ENCODE results near the gene KRT4. TPM values are rescaled to one million over a fixed set of nuclear protein-coding genes. Genes with fewer than 3 reads are reported as not detected.

KRT4 gene
- total RNA-seq, 1 donor from 2014 or later, result not detected

DNA sequence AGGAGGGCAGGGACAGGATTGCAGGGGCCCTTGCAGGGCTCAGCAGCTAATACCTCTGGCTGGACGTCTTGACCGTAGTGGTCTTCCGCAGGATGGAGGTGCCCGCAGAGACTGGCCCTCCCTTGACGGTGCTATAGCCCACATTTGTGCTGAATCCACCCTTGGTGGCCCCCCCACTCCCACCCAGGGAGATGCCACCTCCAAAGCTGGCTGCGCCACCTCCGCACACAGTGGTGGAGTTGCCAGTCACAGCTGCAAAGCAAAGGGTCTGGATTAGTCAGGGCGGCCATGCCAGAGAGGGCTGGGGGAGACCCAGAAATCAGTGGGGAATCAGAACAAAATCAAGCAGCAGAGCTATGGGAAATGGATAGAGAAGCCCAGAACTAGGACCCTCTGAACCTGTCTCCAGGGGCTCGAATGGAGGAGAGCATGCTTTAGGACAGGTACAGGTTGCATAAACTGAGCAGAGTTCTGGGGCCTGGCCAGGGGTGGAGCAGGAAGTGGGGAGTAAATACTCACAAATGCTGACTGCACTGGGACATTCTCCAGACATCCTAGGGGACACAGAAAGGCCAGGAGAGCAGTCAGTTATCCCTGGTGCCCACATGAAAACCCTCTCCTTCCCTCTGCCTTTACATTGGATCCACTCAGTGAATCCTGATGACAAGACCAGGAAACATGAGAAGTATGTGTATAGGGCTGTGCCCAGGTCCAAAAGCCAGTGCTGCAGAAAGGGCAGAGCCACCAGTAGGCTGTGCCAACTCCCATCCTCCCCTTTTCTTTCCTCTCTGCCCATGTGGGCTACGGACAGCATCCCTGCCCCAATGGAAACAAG, 8.1 kb upstream of the KRT4 start:
- Histone ChIP-seq H3K9me3 (replicated peaks) (no peaks in the 10 kb centered on the region), H3K27ac (replicated peaks) (no peak overlapping the region), H3K27me3 (ENCODE audit: low read depth) (peaks cover 69% of the 10 kb centered on the region), H3K4me3 (no peak overlapping the region), H3K36me3 (no peaks in the 10 kb centered on the region), H3K4me1 (no peaks in the 10 kb centered on the region)
- TF ChIP-seq, protein P1, sequence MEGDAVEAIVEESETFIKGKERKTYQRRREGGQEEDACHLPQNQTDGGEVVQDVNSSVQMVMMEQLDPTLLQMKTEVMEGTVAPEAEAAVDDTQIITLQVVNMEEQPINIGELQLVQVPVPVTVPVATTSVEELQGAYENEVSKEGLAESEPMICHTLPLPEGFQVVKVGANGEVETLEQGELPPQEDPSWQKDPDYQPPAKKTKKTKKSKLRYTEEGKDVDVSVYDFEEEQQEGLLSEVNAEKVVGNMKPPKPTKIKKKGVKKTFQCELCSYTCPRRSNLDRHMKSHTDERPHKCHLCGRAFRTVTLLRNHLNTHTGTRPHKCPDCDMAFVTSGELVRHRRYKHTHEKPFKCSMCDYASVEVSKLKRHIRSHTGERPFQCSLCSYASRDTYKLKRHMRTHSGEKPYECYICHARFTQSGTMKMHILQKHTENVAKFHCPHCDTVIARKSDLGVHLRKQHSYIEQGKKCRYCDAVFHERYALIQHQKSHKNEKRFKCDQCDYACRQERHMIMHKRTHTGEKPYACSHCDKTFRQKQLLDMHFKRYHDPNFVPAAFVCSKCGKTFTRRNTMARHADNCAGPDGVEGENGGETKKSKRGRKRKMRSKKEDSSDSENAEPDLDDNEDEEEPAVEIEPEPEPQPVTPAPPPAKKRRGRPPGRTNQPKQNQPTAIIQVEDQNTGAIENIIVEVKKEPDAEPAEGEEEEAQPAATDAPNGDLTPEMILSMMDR (IDR thresholded peaks at IDR 0.05; ENCODE audit: borderline replicate concordance), result no peak
- no peak for DNase-seq
- intact Hi-C loops (cut with micrococcal nuclease), result no loop called here

DNA sequence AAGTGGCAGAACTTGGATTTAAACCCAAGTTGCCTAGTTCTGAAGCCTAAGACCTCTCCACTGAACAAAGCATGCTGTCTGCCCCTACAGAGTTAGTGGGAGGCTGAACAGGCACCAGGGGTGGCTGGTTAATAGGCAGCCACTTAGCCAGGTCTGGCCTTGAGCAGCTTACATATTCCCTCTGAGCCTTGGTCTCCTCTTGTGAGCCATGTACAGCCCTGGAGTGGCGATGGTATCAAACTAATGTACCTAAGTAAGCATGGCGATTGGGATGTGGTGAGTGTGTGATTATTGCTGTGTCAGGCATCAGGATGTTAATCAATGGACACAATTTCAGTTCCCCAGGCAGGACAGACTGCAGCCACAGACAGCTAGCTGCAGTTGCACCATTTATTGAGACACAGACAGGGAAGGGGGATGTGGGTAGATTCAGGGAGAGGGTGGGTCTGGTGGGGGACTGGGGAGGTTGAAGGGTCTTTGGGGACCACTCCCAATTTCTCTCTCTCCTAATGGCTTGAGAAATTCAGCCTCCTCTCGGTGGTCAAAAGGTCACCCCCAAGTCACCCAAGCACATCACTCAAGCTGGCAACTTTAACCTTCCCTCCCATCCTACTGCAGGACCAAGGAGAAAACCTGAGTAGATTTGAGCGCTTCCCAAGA, 7.3 kb upstream of the KRT4 start:
- no peak overlapping the region for H3K27ac ChIP-seq (replicated peaks)
- H3K27me3 ChIP-seq (ENCODE audit: low read depth), result peaks cover 74% of the 10 kb centered on the region
- H3K4me1 ChIP-seq, result no peaks in the 10 kb centered on the region
- H3K9me3 ChIP-seq (replicated peaks), result no peaks in the 10 kb centered on the region
- H3K4me3 ChIP-seq, result no peak overlapping the region
- intact Hi-C loops (cut with micrococcal nuclease), result no loop called here
- DNase-seq, result no peak
- TF ChIP-seq, protein P1 (IDR thresholded peaks at IDR 0.05; ENCODE audit: borderline replicate concordance), result no peak
- no peaks in the 10 kb centered on the region for H3K36me3 ChIP-seq

DNA sequence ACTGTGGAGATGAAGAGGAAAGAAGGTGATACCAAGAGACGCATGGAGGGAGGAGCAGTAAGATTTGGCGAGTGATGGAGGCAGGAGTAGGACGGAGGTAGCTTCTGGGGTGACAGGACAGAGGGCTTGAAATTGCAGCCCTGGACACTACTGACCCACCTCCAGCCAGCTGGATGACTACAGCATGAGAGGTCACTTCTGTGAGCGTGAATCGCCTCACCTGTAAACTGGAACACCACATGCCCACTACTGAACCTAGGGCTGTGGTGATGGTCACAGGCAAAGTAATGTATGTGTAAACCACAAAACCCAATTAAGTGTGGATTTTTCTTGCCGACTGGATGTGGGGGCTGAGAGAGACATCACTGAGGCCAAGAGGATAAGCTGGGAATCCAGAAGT, 6.6 kb upstream of the KRT4 start:
- Histone ChIP-seq H3K36me3 (no peaks in the 10 kb centered on the region), H3K27me3 (ENCODE audit: low read depth) (peaks cover 68% of the 10 kb centered on the region), H3K27ac (replicated peaks) (no peak overlapping the region), H3K9me3 (replicated peaks) (no peaks in the 10 kb centered on the region), H3K4me3 (no peak overlapping the region), H3K4me1 (no peaks in the 10 kb centered on the region)
- intact Hi-C loops (cut with micrococcal nuclease), result no loop called here
- no peak for DNase-seq
- TF ChIP-seq, protein P1 (IDR thresholded peaks at IDR 0.05; ENCODE audit: borderline replicate concordance), result no peak

DNA sequence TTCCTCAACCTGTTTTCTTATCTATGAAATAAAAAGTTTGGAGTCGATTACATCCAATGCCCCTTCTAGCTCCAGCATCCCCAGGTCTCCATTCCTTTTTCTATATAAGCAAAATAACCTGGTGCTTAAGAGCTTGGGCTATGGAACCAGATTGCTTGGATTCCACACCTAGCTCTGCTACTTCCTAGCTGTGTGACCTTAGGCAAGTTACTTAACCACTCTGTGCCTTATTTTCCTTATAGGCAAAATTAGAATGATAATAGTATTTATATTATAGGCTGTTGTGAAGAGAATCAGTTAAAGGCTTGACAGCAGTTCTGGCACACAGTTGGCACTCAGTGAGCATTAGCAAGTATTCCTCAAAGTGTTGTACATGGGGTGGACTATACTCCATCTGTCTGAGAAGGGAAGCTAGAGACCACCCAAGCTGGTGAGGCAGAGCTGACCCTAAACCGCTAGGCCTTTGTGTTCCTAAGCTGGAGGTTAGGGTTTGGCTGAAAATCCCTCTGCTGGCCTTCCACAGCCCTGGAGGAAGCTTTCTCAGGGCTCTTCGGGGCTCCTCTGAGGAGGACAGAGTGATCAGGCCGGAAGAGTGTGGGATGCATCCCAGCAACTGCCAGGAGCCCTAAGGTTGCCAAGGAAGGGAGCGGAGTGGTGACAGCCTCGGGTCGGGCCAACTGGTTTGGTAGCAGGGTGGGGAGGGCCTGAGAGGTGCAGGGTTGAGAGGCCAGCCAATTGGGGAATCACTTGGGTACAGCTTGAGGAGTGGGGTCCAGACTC, 6.0 kb upstream of the KRT4 start:
- no peak for DNase-seq
- peaks cover 62% of the 10 kb centered on the region for H3K27me3 ChIP-seq (ENCODE audit: low read depth)
- no peaks in the 10 kb centered on the region for H3K9me3 ChIP-seq (replicated peaks)
- H3K36me3 ChIP-seq, result no peaks in the 10 kb centered on the region
- H3K4me1 ChIP-seq, result no peaks in the 10 kb centered on the region
- H3K27ac ChIP-seq (replicated peaks), result no peak overlapping the region
- intact Hi-C loops (cut with micrococcal nuclease), result no loop called here
- TF ChIP-seq, protein P1 (IDR thresholded peaks at IDR 0.05; ENCODE audit: borderline replicate concordance), result no peak
- no peak overlapping the region for H3K4me3 ChIP-seq

DNA sequence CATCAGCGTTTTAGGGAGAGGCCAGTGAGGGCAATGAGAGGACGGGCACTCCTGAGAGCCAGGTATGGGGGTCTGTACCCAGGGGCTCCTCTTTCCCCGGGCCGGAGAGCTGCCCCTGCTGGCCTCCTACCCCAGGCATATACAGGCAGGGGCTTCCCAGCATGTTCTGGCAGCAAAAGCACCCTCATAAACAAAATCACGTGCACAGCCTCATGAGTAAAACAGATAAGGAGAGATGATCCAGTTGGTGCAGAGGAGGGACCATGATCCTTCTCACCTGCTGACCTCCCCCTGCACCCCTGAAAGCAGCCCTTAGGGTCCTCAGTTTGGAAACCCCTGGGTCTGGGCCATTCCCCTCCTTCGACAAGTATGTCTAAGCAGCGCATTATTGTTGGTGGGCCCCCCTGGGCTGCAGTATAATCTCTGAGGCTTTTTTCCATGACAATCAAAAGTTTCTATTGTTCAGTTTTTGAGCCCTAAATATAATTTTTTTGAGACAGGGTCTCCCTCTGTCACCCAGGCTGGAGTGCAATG, 5.0 kb upstream of the KRT4 start:
- intact Hi-C loops (cut with micrococcal nuclease), result no loop called here
- TF ChIP-seq, protein P1 (IDR thresholded peaks at IDR 0.05; ENCODE audit: borderline replicate concordance), result no peak
- no peak for DNase-seq
- Histone ChIP-seq H3K27me3 (ENCODE audit: low read depth) (peaks cover 60% of the 10 kb centered on the region), H3K27ac (replicated peaks) (no peak overlapping the region), H3K36me3 (no peaks in the 10 kb centered on the region), H3K4me3 (no peak overlapping the region), H3K9me3 (replicated peaks) (no peaks in the 10 kb centered on the region), H3K4me1 (peaks cover 5% of the 10 kb centered on the region)

Measured in left ventricle myocardium inferior (tissue), 1 donor.